ENCODE results near the gene RPGR. TPM values are rescaled to one million over a fixed set of nuclear protein-coding genes. Genes with fewer than 3 reads are reported as not detected.

The RPGR gene
- 3.7 TPM for polyA plus RNA-seq

- H3K4me3 Mint-ChIP-seq = peak within 1 kb of the TSS; percentile 90 to 97 (median 96)
- peak within 1 kb of the TSS; percentile 97 to 98 (median 98) for H3K27ac Mint-ChIP-seq
- peaks cover 4 to 12% (median 9%) of the 10 kb centered on the region in 3 donors for H3K4me1 Mint-ChIP-seq
- H3K9me3 Mint-ChIP-seq = no peaks in the 10 kb centered on the region
- H3K36me3 Mint-ChIP-seq = no peaks in the 10 kb centered on the region
- H3K27me3 Mint-ChIP-seq = peaks cover 2% of the 10 kb centered on the region
Measured at GRCh38 chrX:38327007-38327774, at the start of gene RPGR. RPGR (minus strand) TSS chrX:38327509; CDS start chrX:38327367, 142 bp downstream.

GRCh38 chrX:38376747-38377146, 49.4 kb upstream of the RPGR start:
- H3K27ac Mint-ChIP-seq = no peak overlapping the region
- peaks cover 2% of the 10 kb centered on the region for H3K27me3 Mint-ChIP-seq
- no peak overlapping the region for H3K4me3 Mint-ChIP-seq
- H3K9me3 Mint-ChIP-seq = no peaks in the 10 kb centered on the region
- H3K36me3 Mint-ChIP-seq = no peaks in the 10 kb centered on the region
- no peaks in the 10 kb centered on the region for H3K4me1 Mint-ChIP-seq

DNA sequence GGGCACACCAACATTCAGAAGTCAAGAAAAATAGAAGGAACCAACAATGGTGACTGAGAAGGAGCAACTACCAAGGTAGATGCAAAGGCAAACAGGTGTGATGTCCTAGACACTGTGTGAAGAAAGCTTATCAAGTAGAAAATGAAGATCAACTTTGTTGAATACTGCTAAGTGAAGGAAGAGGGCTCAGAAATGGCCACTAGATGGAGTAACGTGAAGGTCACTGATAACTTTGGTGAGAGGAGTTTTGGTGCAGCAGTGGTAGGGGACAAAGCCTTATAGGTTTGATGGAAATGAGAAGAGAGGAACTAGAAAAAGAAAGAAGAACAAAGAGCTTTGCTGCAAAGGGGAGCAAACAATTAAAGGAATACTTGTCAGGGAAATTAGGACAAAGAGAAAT, 48.6 kb upstream of the RPGR start:
- Mint-ChIP-seq H3K4me1 (no peaks in the 10 kb centered on the region), H3K27me3 (peaks cover 2% of the 10 kb centered on the region), H3K9me3 (no peaks in the 10 kb centered on the region), H3K36me3 (no peaks in the 10 kb centered on the region), H3K4me3 (no peak overlapping the region), H3K27ac (no peak overlapping the region)

DNA sequence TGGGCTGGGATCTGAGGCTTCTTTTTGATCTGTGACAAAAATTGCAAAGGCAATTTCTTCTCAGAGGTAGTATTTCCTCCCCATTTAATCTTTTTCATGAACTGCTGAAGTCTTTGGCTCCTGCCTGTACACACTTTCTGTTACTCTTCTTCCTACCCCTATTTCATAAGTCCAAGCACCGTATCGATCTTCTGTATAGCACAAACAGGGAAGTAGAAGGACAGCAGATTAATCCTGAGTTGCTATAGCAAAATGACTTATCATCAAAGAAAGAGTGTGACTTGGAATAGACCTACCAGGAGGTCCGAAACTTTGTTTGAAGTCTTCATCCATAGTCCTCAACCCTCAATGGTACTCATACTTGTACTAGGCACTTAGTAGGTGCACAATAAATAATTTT, 47.1 kb upstream of the RPGR start:
- peaks cover 2% of the 10 kb centered on the region for H3K27me3 Mint-ChIP-seq
- no peaks in the 10 kb centered on the region for H3K9me3 Mint-ChIP-seq
- H3K4me1 Mint-ChIP-seq = no peaks in the 10 kb centered on the region

GRCh38 chrX:38371641-38372040, 44.3 kb upstream of the RPGR start:
- no peak overlapping the region for H3K27ac Mint-ChIP-seq
- H3K27me3 Mint-ChIP-seq = peaks cover 3% of the 10 kb centered on the region
- no peaks in the 10 kb centered on the region for H3K36me3 Mint-ChIP-seq
- H3K9me3 Mint-ChIP-seq = no peaks in the 10 kb centered on the region
- H3K4me1 Mint-ChIP-seq = no peaks in the 10 kb centered on the region
- no peak overlapping the region for H3K4me3 Mint-ChIP-seq

More for the DNA sequence above, 47.1 kb upstream of the RPGR start:
- H3K4me3 Mint-ChIP-seq = no peak overlapping the region
- no peaks in the 10 kb centered on the region for H3K36me3 Mint-ChIP-seq
- H3K27ac Mint-ChIP-seq = no peak overlapping the region

- Mint-ChIP-seq H3K9me3 (peaks cover 0 to 1% (median 0%) of the 10 kb centered on the region in 3 donors), H3K27me3 (peaks cover 3% of the 10 kb centered on the region), H3K36me3 (no peaks in the 10 kb centered on the region), H3K27ac (no peak overlapping the region), H3K4me3 (no peak overlapping the region), H3K4me1 (no peaks in the 10 kb centered on the region)
Measured at GRCh38 chrX:38368774-38369173, 41.5 kb upstream of the RPGR start.

DNA sequence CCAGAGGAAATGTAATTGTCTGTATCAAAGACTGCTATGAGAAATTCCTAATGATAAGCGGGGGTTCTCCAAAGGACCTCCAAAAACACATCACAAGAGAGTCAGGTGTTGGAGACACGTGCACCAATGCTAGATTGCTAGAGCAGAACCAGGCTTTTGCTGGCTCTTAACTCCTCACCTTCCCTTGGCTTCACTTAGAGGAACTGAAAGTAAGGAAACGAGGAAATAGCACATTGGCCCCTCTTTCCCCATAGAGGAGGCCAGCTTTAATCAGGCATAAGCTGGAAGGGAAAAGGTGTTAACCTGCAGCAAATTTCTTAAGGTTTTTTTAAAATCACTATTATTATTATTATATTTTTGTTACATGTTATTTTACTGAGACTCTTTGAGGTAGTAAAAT, 38.6 kb upstream of the RPGR start:
- Mint-ChIP-seq H3K4me1 (no peaks in the 10 kb centered on the region), H3K27me3 (peaks cover 3% of the 10 kb centered on the region), H3K27ac (no peak overlapping the region), H3K4me3 (no peak overlapping the region), H3K36me3 (no peaks in the 10 kb centered on the region), H3K9me3 (peaks cover 0 to 1% (median 0%) of the 10 kb centered on the region in 3 donors)

DNA sequence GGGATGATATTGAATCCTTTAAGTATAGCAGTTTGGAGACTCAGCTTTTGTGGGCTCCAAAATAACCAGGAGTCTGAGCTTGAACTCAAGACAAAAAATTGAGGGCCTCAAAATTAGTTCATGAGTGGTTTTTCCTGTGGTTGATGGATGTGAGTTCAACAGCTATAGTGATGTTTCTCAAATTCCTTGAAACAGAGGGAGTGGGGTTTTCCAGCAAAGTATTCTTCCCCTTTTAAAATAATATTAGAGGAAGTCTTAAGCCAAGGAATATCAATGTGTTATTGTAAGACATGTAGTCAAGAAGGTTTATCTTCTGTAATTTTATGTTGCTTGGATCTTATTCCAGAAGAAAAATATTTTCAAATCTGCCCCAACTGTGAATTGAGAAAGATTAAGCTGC, 35.7 kb upstream of the RPGR start:
- Mint-ChIP-seq H3K36me3 (no peaks in the 10 kb centered on the region), H3K4me3 (no peak overlapping the region), H3K27me3 (peaks cover 1% of the 10 kb centered on the region), H3K4me1 (no peaks in the 10 kb centered on the region), H3K27ac (no peak overlapping the region), H3K9me3 (peaks cover 0 to 1% (median 0%) of the 10 kb centered on the region in 3 donors)

DNA sequence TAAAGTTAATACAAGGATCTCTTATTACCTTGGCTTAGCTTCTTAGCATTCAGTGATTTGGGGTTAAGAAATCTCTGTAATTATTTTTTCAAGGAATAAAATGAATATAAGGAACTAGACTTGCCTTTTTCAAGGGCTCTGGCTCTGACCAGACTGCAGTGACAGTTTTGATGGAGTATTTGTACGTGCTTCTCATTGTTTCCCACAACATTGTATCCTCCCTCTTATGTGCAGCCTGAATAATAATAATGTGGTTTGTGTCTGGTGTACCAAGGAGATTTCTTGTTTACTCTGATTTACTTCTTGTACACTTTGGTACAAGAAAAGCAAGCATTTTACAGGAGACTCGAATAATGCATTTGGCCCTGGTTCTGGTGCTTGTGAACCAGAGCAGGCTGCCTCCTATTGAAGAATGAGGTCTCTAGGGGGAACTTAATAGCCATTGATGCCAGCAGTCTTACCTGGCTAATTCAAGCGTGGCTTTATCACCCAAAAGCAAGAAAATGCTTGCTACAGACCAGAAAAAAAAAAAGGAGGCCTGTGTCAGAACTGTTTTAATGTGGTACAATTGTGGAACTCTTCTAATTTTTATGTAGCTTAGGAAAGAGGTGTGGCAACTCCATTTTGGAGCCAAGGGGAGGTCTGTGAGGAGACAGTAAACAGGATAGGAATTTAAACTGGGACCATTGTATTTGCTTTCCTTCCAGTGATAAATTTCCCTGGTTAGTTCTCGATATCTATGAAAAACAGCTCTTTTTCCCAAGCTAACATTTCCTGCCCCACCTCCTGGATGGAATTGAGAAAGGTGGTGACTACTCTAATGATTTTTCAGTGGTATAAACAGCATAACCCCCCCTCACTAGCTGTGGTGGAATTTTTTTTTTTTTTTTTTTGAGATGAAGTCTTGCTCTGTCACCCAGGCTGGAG, 30.7 kb upstream of the RPGR start:
- Mint-ChIP-seq H3K9me3 (no peaks in the 10 kb centered on the region), H3K27me3 (no peaks in the 10 kb centered on the region), H3K36me3 (no peaks in the 10 kb centered on the region), H3K4me1 (no peaks in the 10 kb centered on the region), H3K4me3 (no peak overlapping the region), H3K27ac (no peak overlapping the region)

GRCh38 chrX:38356401-38356800, 29.1 kb upstream of the RPGR start:
- H3K27ac Mint-ChIP-seq = no peak overlapping the region
- no peaks in the 10 kb centered on the region for H3K4me1 Mint-ChIP-seq
- no peak overlapping the region for H3K4me3 Mint-ChIP-seq
- no peaks in the 10 kb centered on the region for H3K36me3 Mint-ChIP-seq
- peaks cover 2% of the 10 kb centered on the region for H3K27me3 Mint-ChIP-seq
- H3K9me3 Mint-ChIP-seq = no peaks in the 10 kb centered on the region

DNA sequence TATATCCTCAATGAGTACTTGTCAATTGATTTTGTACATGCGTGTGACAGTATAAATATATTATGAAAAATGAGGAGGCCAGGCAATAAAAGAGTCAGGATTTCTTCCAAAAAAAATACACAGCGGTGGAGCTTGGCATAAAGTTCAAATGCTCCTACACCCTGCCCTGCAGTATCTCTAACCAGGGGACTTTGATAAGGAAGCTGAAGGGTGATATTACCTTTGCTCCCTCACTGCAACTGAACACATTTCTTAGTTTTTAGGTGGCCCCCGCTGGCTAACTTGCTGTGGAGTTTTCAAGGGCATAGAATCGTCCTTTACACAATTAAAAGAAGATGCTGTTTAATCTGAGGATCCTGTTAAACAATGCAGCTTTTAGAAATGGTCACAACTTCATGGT, 25.1 kb upstream of the RPGR start, which contains the start of gene OTC:
Gene OTC (plus strand): TSS at position 243 of the 400 bp plus-strand sequence. CDS start 93 bp downstream, at position 336.
- H3K4me1 Mint-ChIP-seq = no peaks in the 10 kb centered on the region
- H3K36me3 Mint-ChIP-seq = no peaks in the 10 kb centered on the region
- H3K27me3 Mint-ChIP-seq = peaks cover 16% of the 10 kb centered on the region
- no peak within 1 kb of the TSS for H3K4me3 Mint-ChIP-seq
- no peaks in the 10 kb centered on the region for H3K9me3 Mint-ChIP-seq
- no peak within 1 kb of the TSS for H3K27ac Mint-ChIP-seq

DNA sequence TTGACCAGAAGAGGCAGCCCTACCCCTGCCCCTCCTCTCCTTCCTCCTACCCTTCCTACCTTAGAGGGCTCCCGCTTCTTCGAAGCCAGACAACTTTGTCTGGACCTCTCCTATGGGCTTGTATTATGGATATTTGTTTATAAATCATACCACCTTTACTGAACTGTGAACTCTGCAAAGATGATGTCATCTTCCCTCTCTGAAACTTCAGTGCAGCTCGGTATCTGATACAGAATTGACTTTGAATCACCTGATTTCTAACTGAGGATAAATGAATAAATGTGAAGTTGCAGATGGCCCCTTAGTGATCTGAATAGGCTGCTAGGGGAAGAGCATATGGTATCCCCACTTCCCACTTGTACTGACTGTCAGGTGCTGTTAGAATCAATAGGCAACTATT, 24.0 kb upstream of the RPGR start:
- no peaks in the 10 kb centered on the region for H3K4me1 Mint-ChIP-seq
- H3K9me3 Mint-ChIP-seq = no peaks in the 10 kb centered on the region
- no peaks in the 10 kb centered on the region for H3K36me3 Mint-ChIP-seq
- H3K4me3 Mint-ChIP-seq = no peak overlapping the region
- peaks cover 16% of the 10 kb centered on the region for H3K27me3 Mint-ChIP-seq
- H3K27ac Mint-ChIP-seq = no peak overlapping the region

- H3K9me3 Mint-ChIP-seq = no peaks in the 10 kb centered on the region
- no peak overlapping the region for H3K27ac Mint-ChIP-seq
- no peaks in the 10 kb centered on the region for H3K36me3 Mint-ChIP-seq
- H3K27me3 Mint-ChIP-seq = peaks cover 24% of the 10 kb centered on the region
- H3K4me3 Mint-ChIP-seq = no peak overlapping the region
- H3K4me1 Mint-ChIP-seq = no peaks in the 10 kb centered on the region
Measured at GRCh38 chrX:38347136-38347535, 19.8 kb upstream of the RPGR start.

- H3K36me3 Mint-ChIP-seq = no peaks in the 10 kb centered on the region
- H3K9me3 Mint-ChIP-seq = no peaks in the 10 kb centered on the region
- H3K4me1 Mint-ChIP-seq = no peaks in the 10 kb centered on the region
- H3K27ac Mint-ChIP-seq = no peak overlapping the region
- no peak overlapping the region for H3K4me3 Mint-ChIP-seq
- H3K27me3 Mint-ChIP-seq = peaks cover 20% of the 10 kb centered on the region
Measured at GRCh38 chrX:38346150-38346549, 18.8 kb upstream of the RPGR start.

All from IgD-negative memory B cell (primary cell).